A673 (cell line): ENCODE results near the gene ANK3. TPM values are rescaled to one million over a fixed set of nuclear protein-coding genes. Genes with fewer than 3 reads are reported as not detected.

Experiments
- BruUV-seq: library from RNA; stranded (reverse); fragments of 400-500 nt; replicated peaks from 2 replicates; lab custom pipeline; 2021; lab: Mats Ljungman, UMichigan
- CTCF ChIA-PET: fragments of 300-600 bp; sonication (Branson Sonifier 250); formaldehyde crosslinking; loops from one replicate; lab custom pipeline; 2022; ENCODE audit warnings: antibody characterized with exemption; lab: Charles Lee
- POLR2A ChIA-PET: fragments of 300-600 bp; sonication (Branson Sonifier 250); formaldehyde crosslinking; loops from one replicate; lab custom pipeline; 2022; ENCODE audit warnings: antibody characterized with exemption; ENCODE audit not compliant: low non-redundant PET; lab: Charles Lee
- DNase-seq: peaks from one replicate; pipeline ENCODE4 v3.0.0-alpha.2; 2015; ENCODE audit warnings: low spot score
- H3K27ac ChIP-seq: fragments of 200-600 bp; sonication (generic); 2 replicates; pipeline ENCODE4 v1.5.1; 2016; ENCODE audit warnings: mixed run types, low read depth, mild to moderate bottlenecking, mixed read lengths, antibody characterized with exemption, low read length; ENCODE audit not compliant: poor library complexity, severe bottlenecking
- H3K27me3 ChIP-seq: fragments of 200-600 bp; sonication (generic); replicated peaks from 2 replicates; pipeline ENCODE4 v1.6.1; 2017; ENCODE audit warnings: mixed run types, low read depth, mild to moderate bottlenecking, mixed read lengths, antibody characterized with exemption, low read length; ENCODE audit not compliant: insufficient read depth, poor library complexity
- H3K36me3 ChIP-seq: fragments of 200-600 bp; sonication (generic); 2 replicates; pipeline ENCODE4 v1.6.1; 2016; ENCODE audit warnings: mixed run types, mild to moderate bottlenecking, mixed read lengths, antibody characterized with exemption, low read length; ENCODE audit not compliant: insufficient read depth, poor library complexity, severe bottlenecking
- H3K4me1 ChIP-seq: fragments of 200-600 bp; sonication (generic); 2 replicates; pipeline ENCODE4 v1.6.1; 2017; ENCODE audit warnings: mixed run types, mild to moderate bottlenecking, mixed read lengths, antibody characterized with exemption, low read length; ENCODE audit not compliant: insufficient read depth, poor library complexity, severe bottlenecking
- H3K4me3 ChIP-seq: fragments of 200-600 bp; sonication (generic); 2 replicates; pipeline ENCODE4 v1.5.1; 2016; ENCODE audit warnings: low read depth, mixed run types, mild to moderate bottlenecking, mixed read lengths, low read length; ENCODE audit not compliant: poor library complexity, severe bottlenecking
- H3K9me3 ChIP-seq: fragments of 200-600 bp; sonication (generic); 2 replicates; pipeline ENCODE4 v1.6.1; 2016; ENCODE audit warnings: mixed run types, low read depth, mild to moderate bottlenecking, mixed read lengths, antibody characterized with exemption, low read length; ENCODE audit not compliant: poor library complexity, severe bottlenecking
- CTCF ChIP-seq: fragments of 300-800, 200-600 bp; sonication (generic); conservative IDR thresholded peaks from 2 replicates; pipeline ENCODE4 v1.5.1; 2017; ENCODE audit warnings: low read depth, mild to moderate bottlenecking, antibody characterized with exemption, low read length, moderate library complexity, mixed read lengths
- EZH2 ChIP-seq: fragments of 200-600 bp; sonication (generic); IDR thresholded peaks from 2 replicates; pipeline ENCODE4 v1.6.1; 2017; ENCODE audit warnings: borderline replicate concordance, low read depth, mild to moderate bottlenecking, mixed read lengths, antibody characterized with exemption, low read length; ENCODE audit not compliant: poor library complexity, severe bottlenecking
- intact Hi-C: fragments of 100-400 bp; cut with micrococcal nuclease; formaldehyde crosslinking; loops from one replicate; pipeline ENCODE4 v1.10.0; 2022; ENCODE audit not compliant: unreplicated experiment
- total RNA-seq: library from RNA; stranded (reverse); gene quantifications from 2 replicates; pipeline ENCODE4 v1.2.3, GENCODE V29; 2021

Gene ANK3
- total RNA-seq, 1 experiment from 2014 or later: 13.5 TPM

- Histone ChIP-seq H3K9me3 (no peaks in the 10 kb centered on the region), H3K36me3 (no peaks in the 10 kb centered on the region), H3K4me3 (no peak overlapping the region), H3K4me1 (peaks cover 16% of the 10 kb centered on the region), H3K27me3 (no peaks in the 10 kb centered on the region), H3K27ac (no peak overlapping the region)
- no peak for DNase-seq
- ChIA-PET POLR2A (interaction anchor here (0.7 kb wide), 1 partner anchor 8 kb away, joined by 3 read pairs; no protein-coding TSS in a partner anchor), CTCF (no interaction called here)
- TF ChIP-seq EZH2 (no peak), CTCF (no peak)
- intact Hi-C loops: no loop called here
- no TSS peak for BruUV-seq
These were observed 90.3 kb downstream of the ANK3 start for GRCh38 chr10:60299390-60299778.

- DNase-seq: no peak
- ChIA-PET CTCF (no interaction called here), POLR2A (interaction anchor here (0.7 kb wide), 1 partner anchor 9 kb away, joined by 3 read pairs; no protein-coding TSS in a partner anchor)
- H3K9me3 ChIP-seq: no peaks in the 10 kb centered on the region
- H3K36me3 ChIP-seq: no peaks in the 10 kb centered on the region
- H3K4me3 ChIP-seq: no peak overlapping the region
- intact Hi-C loops: no loop called here
- H3K27me3 ChIP-seq: no peaks in the 10 kb centered on the region
- no TSS peak for BruUV-seq
- no peak overlapping the region for H3K27ac ChIP-seq
- peaks cover 16% of the 10 kb centered on the region for H3K4me1 ChIP-seq
- no peak for TF ChIP-seq CTCF
- no peak for TF ChIP-seq EZH2
These were observed 91.0 kb downstream of the ANK3 start for GRCh38 chr10:60298408-60299389.

- intact Hi-C loops: loop anchor here (2.0 kb wide), 1 partner anchor 13 kb away; no protein-coding TSS in a partner anchor
- no peaks in the 10 kb centered on the region for H3K9me3 ChIP-seq
- POLR2A ChIA-PET: no interaction called here
- BruUV-seq: no TSS peak
- CTCF ChIA-PET: no interaction called here
- H3K36me3 ChIP-seq: no peaks in the 10 kb centered on the region
- no peak for TF ChIP-seq CTCF
- TF ChIP-seq EZH2: no peak
- no peak for DNase-seq
- peaks cover 17% of the 10 kb centered on the region for H3K4me1 ChIP-seq
- H3K4me3 ChIP-seq: no peak overlapping the region
- no peaks in the 10 kb centered on the region for H3K27me3 ChIP-seq
- no peak overlapping the region for H3K27ac ChIP-seq
These were observed 93.6 kb downstream of the ANK3 start for GRCh38 chr10:60296073-60296472.
